Activated CD8-positive, alpha-beta memory T cell treated with anti-CD3 and anti-CD28 coated beads, Interleukin-2, amount 50 U/mL, for 48 hours (primary cell): ENCODE results near the gene SPATA31E1.
"Not testable (repeated sequence)": the region's sequence is repeated elsewhere in the genome, so short reads cannot be mapped to it uniquely, and the experiment has no call there.

Experiments used
- DNase-seq: peaks from one replicate; pipeline ENCODE4 v3.0.0-alpha.2; 2020

The SPATA31E1 gene

GRCh38 chr9:87882627-87883026 is at the start of gene SPATA31E1:
Gene SPATA31E1 (plus strand): TSS chr9:87882877. CDS start chr9:87882892, 15 bp downstream.
- no peak for DNase-seq

GRCh38 chr9:87834357-87834756 is 48.3 kb upstream of the SPATA31E1 start:
- DNase-seq: no peak

GRCh38 chr9:87836536-87836935 is 46.1 kb upstream of the SPATA31E1 start:
- DNase-seq: no peak

- no peak for DNase-seq
These were observed 45.5 kb upstream of the SPATA31E1 start for GRCh38 chr9:87836951-87837705.

GRCh38 chr9:87840134-87840533 is 42.5 kb upstream of the SPATA31E1 start:
- DNase-seq: no peak

- DNase-seq: no peak
These were observed 39.6 kb upstream of the SPATA31E1 start for GRCh38 chr9:87842878-87843585.

- DNase-seq: no peak
These were observed 38.2 kb upstream of the SPATA31E1 start for GRCh38 chr9:87844506-87844905.

- DNase-seq: not testable (repeated sequence)
These were observed 34.9 kb upstream of the SPATA31E1 start for GRCh38 chr9:87847817-87848216.

GRCh38 chr9:87849144-87849758 is 33.4 kb upstream of the SPATA31E1 start:
- no peak for DNase-seq

- DNase-seq: no peak
These were observed 32.3 kb upstream of the SPATA31E1 start for GRCh38 chr9:87850391-87850790.

- not testable (repeated sequence) for DNase-seq
These were observed 31.5 kb upstream of the SPATA31E1 start for GRCh38 chr9:87851186-87851585.

- no peak for DNase-seq
These were observed 29.4 kb upstream of the SPATA31E1 start for GRCh38 chr9:87853302-87853701.

- DNase-seq: no peak
These were observed 28.6 kb upstream of the SPATA31E1 start for GRCh38 chr9:87853876-87854579.

GRCh38 chr9:87854580-87854955 is 28.1 kb upstream of the SPATA31E1 start:
- no peak for DNase-seq

GRCh38 chr9:87855061-87855460 is 27.6 kb upstream of the SPATA31E1 start:
- no peak for DNase-seq

- DNase-seq: no peak
These were observed 25.3 kb upstream of the SPATA31E1 start for GRCh38 chr9:87857141-87857947.

- no peak for DNase-seq
These were observed 24.7 kb upstream of the SPATA31E1 start for GRCh38 chr9:87857948-87858335.

GRCh38 chr9:87859137-87859536 is 23.5 kb upstream of the SPATA31E1 start:
- no peak for DNase-seq

GRCh38 chr9:87859786-87860185 is 22.9 kb upstream of the SPATA31E1 start:
- no peak for DNase-seq

GRCh38 chr9:87861332-87861731 is 21.3 kb upstream of the SPATA31E1 start:
- no peak for DNase-seq

- no peak for DNase-seq
These were observed 20.0 kb upstream of the SPATA31E1 start for GRCh38 chr9:87862536-87863268.
